ENCODE data around the gene TXNIP. TPM values are rescaled to one million over a fixed set of nuclear protein-coding genes. Genes with fewer than 3 reads are reported as not detected.

Gene TXNIP
- total RNA-seq, 1 experiment from 2014 or later, result 23.2 TPM

DNA sequence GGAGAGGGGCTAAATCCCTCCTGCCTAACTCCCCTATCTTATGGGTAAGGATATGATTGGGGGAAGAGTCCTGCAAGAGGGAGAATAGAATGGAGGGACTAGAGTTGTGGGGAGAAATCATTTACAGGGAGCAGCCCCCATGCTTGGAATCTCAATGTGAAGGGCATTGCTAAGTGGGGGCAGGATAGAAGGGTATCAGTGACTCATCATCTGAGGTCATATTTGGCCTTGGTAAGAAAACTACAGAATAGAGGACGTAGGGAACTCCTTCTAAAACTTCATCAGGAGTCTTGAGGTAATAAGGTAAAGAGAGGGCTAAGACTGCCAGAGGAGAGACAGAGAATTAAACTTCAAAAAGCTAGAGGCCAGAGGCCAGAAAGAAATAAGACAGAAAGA is 24.7 kb upstream of the TXNIP start:
- H2BK120ac ChIP-seq (ENCODE audit: low read depth, low read length, poor library complexity, severe bottlenecking), result no peak overlapping the region
- H3K79me1 ChIP-seq (ENCODE audit: insufficient read depth, low read depth, low read length, poor library complexity, severe bottlenecking), result no peaks in the 10 kb centered on the region
- no peak for DNase-seq
- H3K79me2 ChIP-seq (ENCODE audit: insufficient read depth, low read length), result no peaks in the 10 kb centered on the region
- Mint-ChIP-seq H3K27ac (no peak overlapping the region), H3K9me3 (no peaks in the 10 kb centered on the region), H3K4me3 (no peak overlapping the region), H3K36me3 (ENCODE audit: insufficient read depth in 1 of 3, low read depth in 3 of 3) (no peaks in the 10 kb centered on the region), H3K4me1 (peaks cover 15 to 24% of the 10 kb centered on the region in 2 experiments), H3K27me3 (ENCODE audit: low read depth) (peaks cover 51% of the 10 kb centered on the region)
- H3K23ac ChIP-seq (ENCODE audit: insufficient read length, low read depth, low read length), result no peak overlapping the region
- no peak overlapping the region for H2BK5ac ChIP-seq (ENCODE audit: insufficient read length, low read length)
- H3K4me1 ChIP-seq (ENCODE audit: insufficient read depth, low read length), result peaks cover 9% of the 10 kb centered on the region; the same call in 1 of the 2 replicates
- H3K27me3 ChIP-seq (ENCODE audit: insufficient read depth, low read length), result peaks cover 10% of the 10 kb centered on the region; the same call in 1 of the 2 replicates
- no peak overlapping the region for H2BK12ac ChIP-seq (ENCODE audit: insufficient read length, low read depth, low read length)
- peaks cover 6% of the 10 kb centered on the region for H3K23me2 ChIP-seq (ENCODE audit: insufficient read length, low read depth, low read length, poor library complexity, severe bottlenecking)
- H2AK5ac ChIP-seq (ENCODE audit: insufficient read length, low read length), result no peak overlapping the region
- H3K4ac ChIP-seq (ENCODE audit: low read depth, low read length), result no peak overlapping the region
- H3K56ac ChIP-seq (ENCODE audit: insufficient read length, low read depth, low read length), result no peak overlapping the region
- H3T11ph ChIP-seq (ENCODE audit: low read length), result no peak overlapping the region
- no peak overlapping the region for H3K18ac ChIP-seq (ENCODE audit: insufficient read length, low read depth, low read length)
- no peak overlapping the region for H2AFZ ChIP-seq (ENCODE audit: low read length)
- no peak for TF ChIP-seq CTCF (conservative IDR thresholded peaks at IDR 0.05)
- H4K5ac ChIP-seq (ENCODE audit: insufficient read length, low read depth, low read length), result no peak overlapping the region
- no peak overlapping the region for H4K91ac ChIP-seq (ENCODE audit: insufficient read length, low read depth, low read length)
- no peaks in the 10 kb centered on the region for H4K20me1 ChIP-seq (ENCODE audit: control insufficient read depth, insufficient read depth, insufficient read length)
- H3K9ac ChIP-seq (ENCODE audit: extremely low read depth, insufficient read length, low read length), result no peak overlapping the region
- H2BK20ac ChIP-seq (ENCODE audit: low read depth, low read length, poor library complexity, severe bottlenecking), result no peak overlapping the region
- H4K8ac ChIP-seq (replicated peaks; ENCODE audit: insufficient read length, low read depth, low read length), result no peak overlapping the region
- H2BK15ac ChIP-seq (ENCODE audit: low read depth, low read length), result no peak overlapping the region
- WGBS (ENCODE audit: extremely low coverage, insufficient read length, low lambda C conversion rate), result no CpG with 5 or more reads among the region's 1 CpG
- no peak overlapping the region for H3K27ac ChIP-seq (ENCODE audit: insufficient read length, low read depth, low read length)
- no peak overlapping the region for H3K4me2 ChIP-seq (ENCODE audit: insufficient read depth, insufficient read length, low read length)
- no peak overlapping the region for H3K14ac ChIP-seq (ENCODE audit: insufficient read depth, low read length)
- H3K9me3 ChIP-seq (ENCODE audit: control insufficient read depth, low read depth, low read length), result no peaks in the 10 kb centered on the region

Measured in H9 (cell line).